HFFc6 (cell line): ENCODE data around the gene RAD18. TPM values are rescaled to one million over a fixed set of nuclear protein-coding genes. Genes with fewer than 3 reads are reported as not detected.

Experiments used
- DNase-seq: peaks from one replicate; pipeline ENCODE4 v3.0.0-alpha.2; 2018
- H3K27ac Mint-ChIP-seq: 2 replicates; pipeline ENCODE4 v1.8.0; 2020; ENCODE audit warnings: mild to moderate bottlenecking, mixed read lengths
- H3K27me3 Mint-ChIP-seq: 2 replicates; pipeline ENCODE4 v1.8.0; 2021; ENCODE audit warnings: mild to moderate bottlenecking, moderate library complexity, mixed read lengths; ENCODE audit not compliant: insufficient read depth
- H3K36me3 Mint-ChIP-seq: 2 replicates; pipeline ENCODE4 v1.8.0; 2021; ENCODE audit warnings: low read depth, mixed read lengths
- H3K4me1 Mint-ChIP-seq: 2 replicates; pipeline ENCODE4 v1.8.0; 2020; ENCODE audit warnings: low read depth, mixed read lengths
- H3K4me3 Mint-ChIP-seq: 2 replicates; pipeline ENCODE4 v1.8.0; 2020; ENCODE audit warnings: mild to moderate bottlenecking, moderate library complexity, mixed read lengths
- H3K9me3 Mint-ChIP-seq: 2 replicates; pipeline ENCODE4 v1.8.0; 2020; ENCODE audit warnings: mild to moderate bottlenecking, mixed read lengths
- total RNA-seq, 6 experiments: library from RNA; stranded (reverse); fragmentation: NEBNext Ultra II Directional; extraction: Animal tissue kit (Norgen Biotek cat#: 25700); gene quantifications; 2 replicates in 1 of 6; 3 replicates in 5 of 6; pipeline ENCODE4 v1.2.3, GENCODE V29; 2021
- TF ChIP-seq, protein P1 (sequence below): fragments of 200-600 bp; sonication (generic); IDR thresholded peaks from 2 replicates; pipeline ENCODE4 v1.5.0; 2021; ENCODE audit warnings: antibody characterized with exemption, mild to moderate bottlenecking

Gene RAD18
- total RNA-seq, 6 experiments from 2014 or later = 25.0 to 34.0 (median 31.9) TPM

DNA sequence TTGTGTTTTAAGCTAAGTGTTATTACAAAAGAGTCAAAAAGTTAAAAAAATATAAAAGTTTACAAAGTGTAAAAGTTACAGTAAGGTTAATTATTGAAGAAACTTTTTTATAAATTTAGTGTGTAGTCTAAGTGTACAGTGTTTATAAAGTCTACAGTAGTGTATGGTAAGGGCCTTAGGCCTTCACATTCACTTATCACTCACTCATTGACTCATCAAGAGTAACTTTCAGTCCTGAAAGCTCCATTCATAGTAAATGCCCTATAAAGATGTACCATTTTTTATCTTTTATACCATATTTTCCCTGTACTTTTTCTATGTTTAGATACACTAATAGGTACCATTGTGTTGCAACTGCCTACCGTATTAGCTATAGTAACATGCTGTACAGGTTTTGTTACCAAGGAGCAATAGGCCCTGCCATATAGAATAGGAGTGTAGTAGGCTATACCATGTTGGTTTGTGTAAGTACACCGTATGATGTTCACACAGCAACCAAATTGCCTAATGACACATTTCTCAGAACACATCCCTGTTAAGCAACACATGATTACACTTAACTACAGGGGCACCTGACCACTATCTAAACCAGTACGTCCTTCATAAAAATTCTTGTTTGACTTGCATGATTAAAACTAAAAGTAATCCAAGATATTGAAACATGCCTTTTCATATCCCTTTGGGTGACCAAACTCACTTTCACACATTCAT is 17.2 kb downstream of the RAD18 start:
- H3K27me3 Mint-ChIP-seq = no peaks in the 10 kb centered on the region
- H3K4me1 Mint-ChIP-seq = peaks cover 34% of the 10 kb centered on the region
- no peak for DNase-seq
- peaks cover 17% of the 10 kb centered on the region for H3K9me3 Mint-ChIP-seq
- TF ChIP-seq, protein P1, sequence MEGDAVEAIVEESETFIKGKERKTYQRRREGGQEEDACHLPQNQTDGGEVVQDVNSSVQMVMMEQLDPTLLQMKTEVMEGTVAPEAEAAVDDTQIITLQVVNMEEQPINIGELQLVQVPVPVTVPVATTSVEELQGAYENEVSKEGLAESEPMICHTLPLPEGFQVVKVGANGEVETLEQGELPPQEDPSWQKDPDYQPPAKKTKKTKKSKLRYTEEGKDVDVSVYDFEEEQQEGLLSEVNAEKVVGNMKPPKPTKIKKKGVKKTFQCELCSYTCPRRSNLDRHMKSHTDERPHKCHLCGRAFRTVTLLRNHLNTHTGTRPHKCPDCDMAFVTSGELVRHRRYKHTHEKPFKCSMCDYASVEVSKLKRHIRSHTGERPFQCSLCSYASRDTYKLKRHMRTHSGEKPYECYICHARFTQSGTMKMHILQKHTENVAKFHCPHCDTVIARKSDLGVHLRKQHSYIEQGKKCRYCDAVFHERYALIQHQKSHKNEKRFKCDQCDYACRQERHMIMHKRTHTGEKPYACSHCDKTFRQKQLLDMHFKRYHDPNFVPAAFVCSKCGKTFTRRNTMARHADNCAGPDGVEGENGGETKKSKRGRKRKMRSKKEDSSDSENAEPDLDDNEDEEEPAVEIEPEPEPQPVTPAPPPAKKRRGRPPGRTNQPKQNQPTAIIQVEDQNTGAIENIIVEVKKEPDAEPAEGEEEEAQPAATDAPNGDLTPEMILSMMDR = no peak
- H3K27ac Mint-ChIP-seq = no peak overlapping the region
- peaks cover 50% of the 10 kb centered on the region for H3K36me3 Mint-ChIP-seq
- H3K4me3 Mint-ChIP-seq = no peak overlapping the region

DNA sequence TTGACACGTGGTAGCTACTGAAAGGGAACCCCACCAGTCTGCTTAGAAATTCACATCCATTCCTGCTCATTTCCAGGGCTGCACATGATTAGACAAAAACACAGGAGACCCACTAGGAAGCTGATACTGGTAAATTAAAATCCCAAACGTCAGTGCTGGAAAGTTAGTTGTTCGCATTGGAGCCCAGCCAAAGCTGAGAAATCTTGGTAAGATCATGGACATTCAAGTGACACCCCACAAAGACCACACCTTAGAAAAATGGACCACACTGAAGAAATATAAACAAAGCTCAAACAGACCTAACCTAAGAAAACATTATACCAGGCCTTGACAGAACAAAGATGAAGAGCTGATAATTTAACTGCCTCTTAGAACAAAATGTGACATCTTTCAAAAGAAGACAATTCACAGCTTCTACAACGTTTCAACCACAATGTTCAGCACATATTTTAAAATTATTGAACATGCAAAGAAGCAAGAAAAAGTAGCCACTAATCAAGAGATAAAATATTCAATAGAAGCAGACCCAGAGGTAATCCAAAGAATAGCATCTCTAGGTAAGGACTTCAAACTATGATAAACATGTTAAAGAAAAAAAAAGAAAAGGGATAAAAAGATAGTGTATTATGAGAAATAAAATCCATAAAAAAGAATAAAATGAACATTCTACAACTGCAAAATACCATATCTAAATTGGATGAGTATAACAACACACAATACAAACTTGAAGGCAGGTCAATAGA is 20.4 kb downstream of the RAD18 start:
- DNase-seq = no peak
- peaks cover 17% of the 10 kb centered on the region for H3K9me3 Mint-ChIP-seq
- no peak overlapping the region for H3K27ac Mint-ChIP-seq
- H3K27me3 Mint-ChIP-seq = peaks cover 3% of the 10 kb centered on the region; the same call in 1 of the 2 replicates
- no peak overlapping the region for H3K4me3 Mint-ChIP-seq
- H3K36me3 Mint-ChIP-seq = peaks cover 63% of the 10 kb centered on the region
- peaks cover 40% of the 10 kb centered on the region for H3K4me1 Mint-ChIP-seq
- TF ChIP-seq, protein P1 = no peak

DNA sequence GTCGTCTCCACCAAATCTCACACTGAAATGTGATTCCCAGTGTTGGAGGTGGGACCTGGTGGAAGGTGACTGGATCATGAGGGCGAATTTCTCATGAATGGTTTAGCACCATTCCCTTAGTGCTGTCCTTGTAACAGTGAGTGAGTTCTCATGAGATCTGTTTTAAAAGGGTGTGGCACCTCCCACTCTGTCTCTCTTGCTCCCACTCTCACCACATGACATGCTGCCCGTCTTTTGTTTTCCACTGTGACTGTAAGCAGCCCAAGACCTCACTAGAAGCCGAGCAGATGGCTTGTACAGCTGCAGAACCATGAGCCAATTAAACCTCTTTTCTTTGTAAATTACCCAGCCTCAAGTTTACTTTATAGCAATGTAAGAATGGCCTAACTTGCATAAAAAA is 21.2 kb downstream of the RAD18 start:
- H3K4me1 Mint-ChIP-seq = peaks cover 40% of the 10 kb centered on the region
- H3K36me3 Mint-ChIP-seq = peaks cover 59% of the 10 kb centered on the region
- TF ChIP-seq, protein P1 = no peak
- peaks cover 3% of the 10 kb centered on the region; the same call in 1 of the 2 replicates for H3K27me3 Mint-ChIP-seq
- no peak for DNase-seq
- peaks cover 17% of the 10 kb centered on the region for H3K9me3 Mint-ChIP-seq
- H3K27ac Mint-ChIP-seq = peak overlapping the region; percentile 21; the same call in 1 of the 2 replicates
- no peak overlapping the region for H3K4me3 Mint-ChIP-seq

DNA sequence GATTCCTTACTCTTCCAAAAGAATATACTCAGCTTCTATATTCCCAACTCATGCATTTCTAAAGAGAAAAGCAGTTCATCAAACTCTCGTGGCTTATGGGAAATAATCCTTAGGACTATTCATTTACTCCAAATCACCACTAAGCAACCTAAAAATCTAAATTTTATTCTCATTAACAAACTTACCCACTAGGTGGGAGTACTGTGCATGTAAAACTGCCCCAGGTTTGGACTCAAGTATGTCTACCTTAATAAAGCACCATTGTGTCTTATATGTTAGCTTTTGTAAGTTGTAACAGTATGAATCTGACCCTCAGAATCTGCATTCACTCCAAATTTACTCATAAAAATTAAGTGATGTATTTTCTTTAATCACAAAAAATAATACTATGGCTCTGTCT is 25.3 kb downstream of the RAD18 start:
- H3K4me1 Mint-ChIP-seq = peaks cover 75% of the 10 kb centered on the region
- H3K27ac Mint-ChIP-seq = peak overlapping the region; percentile 98
- no peak overlapping the region for H3K4me3 Mint-ChIP-seq
- peaks cover 6% of the 10 kb centered on the region for H3K9me3 Mint-ChIP-seq
- TF ChIP-seq, protein P1 = peak; percentile 79
- peaks cover 3% of the 10 kb centered on the region; the same call in 1 of the 2 replicates for H3K27me3 Mint-ChIP-seq
- DNase-seq = peak; percentile 58
- peaks cover 64% of the 10 kb centered on the region for H3K36me3 Mint-ChIP-seq

- Mint-ChIP-seq H3K27ac (peak overlapping the region; percentile 98), H3K4me1 (peaks cover 77% of the 10 kb centered on the region), H3K9me3 (no peaks in the 10 kb centered on the region), H3K4me3 (peak overlapping the region; percentile 73), H3K27me3 (peaks cover 3% of the 10 kb centered on the region; the same call in 1 of the 2 replicates), H3K36me3 (peaks cover 58% of the 10 kb centered on the region)
- peak; percentile 89 for DNase-seq
- TF ChIP-seq, protein P1 = no peak
These were observed 25.9 kb downstream of the RAD18 start for GRCh38 chr3:8937064-8938020.
